SK-N-SH treated with all-trans-retinoic acid at 6 μM for 48 hours (cell line): Measurements from ENCODE around the gene EIF4E.

Experiments used
- ARNTL ChIP-seq: fragments of 450-650 bp; formaldehyde crosslinking; IDR thresholded peaks from 2 replicates; pipeline ENCODE4 v1.5.0; 2020; ENCODE audit warnings: low read depth, mild to moderate bottlenecking, moderate library complexity, borderline replicate concordance
- CREB5 ChIP-seq: fragments of 250-450 bp; sonication (Bioruptor Pico); IDR thresholded peaks from 2 replicates; pipeline ENCODE4 v1.5.1; 2020; ENCODE audit warnings: low read depth, mild to moderate bottlenecking, moderate library complexity
- PATZ1 ChIP-seq: fragments of 250-450 bp; sonication (Bioruptor Pico); IDR thresholded peaks from 2 replicates; pipeline ENCODE4 v1.8.0; 2020; ENCODE audit warnings: mild to moderate bottlenecking, moderate library complexity, borderline replicate concordance

GRCh38 chr4:98862371-98862770 is 66.6 kb downstream of the EIF4E start:
- TF ChIP-seq CREB5 (CRISPR knock-in tag) (no peak), ARNTL (CRISPR knock-in tag) (no peak), PATZ1 (no peak)
